Ovary (tissue), 9 donors: ENCODE data around the gene TSSC4. TPM values are rescaled to one million over a fixed set of nuclear protein-coding genes. Genes with fewer than 3 reads are reported as not detected.

Source experiments
- DNase-seq, 5 donors: peaks; one replicate each; pipeline ENCODE4 v3.0.0-alpha.2; 2019 to 2020
- H3K27ac ChIP-seq, 2 donors: fragments of 200-600 bp; one replicate each; pipeline versions ENCODE4 v1.5.1 to v1.8.0; 2019 to 2022
- H3K27me3 ChIP-seq: fragments of 200-600 bp; one replicate; pipeline ENCODE4 v1.8.0; 2022
- H3K36me3 ChIP-seq: fragments of 200-600 bp; sonication (generic); one replicate; pipeline ENCODE4 v1.5.1; 2019
- H3K4me1 ChIP-seq: one replicate; pipeline ENCODE4 v1.8.1; 2013; ENCODE audit warnings: mild to moderate bottlenecking, moderate library complexity; ENCODE audit not compliant: insufficient read depth
- H3K4me3 ChIP-seq: fragments of 200-600 bp; sonication (generic); one replicate; pipeline ENCODE4 v1.5.1; 2017
- H3K9me3 ChIP-seq, 2 donors: fragments of 200-600 bp in 1 of 2; sonication (generic) in 1 of 2; one replicate each; pipeline versions ENCODE4 v1.5.1 to v1.8.1; 2013 to 2019; ENCODE audit warnings: mild to moderate bottlenecking in 1 of 2, moderate library complexity in 1 of 2
- CTCF ChIP-seq, 3 donors: fragments of 450-650 bp in 2 of 3; fragments of 200-600 bp in 1 of 3; IDR thresholded peaks; one replicate each; pipeline versions ENCODE4 v1.5.1 to v1.8.0; 2016 to 2022; ENCODE audit warnings: antibody characterized with exemption in 3 of 3, mild to moderate bottlenecking in 1 of 3
- EP300 ChIP-seq: sonication (generic); formaldehyde crosslinking; IDR thresholded peaks from one replicate; pipeline ENCODE4 v1.6.1; 2017; ENCODE audit warnings: antibody characterized with exemption
- POLR2A ChIP-seq: fragments of 450-650 bp; IDR thresholded peaks from one replicate; pipeline ENCODE4 v1.6.1; 2017; ENCODE audit warnings: antibody characterized with exemption, mild to moderate bottlenecking, moderate library complexity
- WGBS, 3 donors: extraction: QIAGEN DNeasy Blood & Tissue Kit in 1 of 3; methylation state at CpG; one replicate each; pipeline versions ENCODE4 v1.1.5 to v1.1.7; 2013 to 2017; 5-methylcytosine and 5-hydroxymethylcytosine counted together
- intact Hi-C, 4 donors: fragments of 100-400 bp; cut with DNase I; formaldehyde crosslinking; loops; one replicate each; pipeline versions ENCODE4 v1.11.0 to v1.15.1; 2022 to 2023
- polyA plus RNA-seq, 2 donors: library from polyadenylated mRNA; stranded (reverse); fragments of 200-250 nt in 1 of 2; fragments of 350-450 nt in 1 of 2; fragmentation: Illumina TruSeq in 1 of 2; extraction: RNeasy Lipid Tissue Mini Kit (QIAGEN cat#74804) in 1 of 2; gene quantifications; one replicate each; pipeline ENCODE4 v1.2.3, GENCODE V29; 2013 to 2014
- total RNA-seq, 7 donors: library from RNA; depleted of rRNA in 2 of 7; stranded (reverse); fragments of >200 nt in 2 of 7; fragmentation: NEBNext Ultra II Directional in 3 of 7; extraction: Animal tissue kit (Norgen Biotek cat#: 25700) in 3 of 7; gene quantifications; one replicate each; pipeline versions ENCODE4 v1.1.0 to v1.2.4, GENCODE V29; 2016 to 2023
- donor health status: DM: no; HTN: no; CAD: no; lungs with moderate emphysema.
- donor health status: DM: no; HTN: no; CAD: no.
- donor health status: Bipolar disorder and iron deficiency.
- donor health status: DM: yes; HTN: yes; CAD: no.
- donor health status: DM: no; HTN: no; CAD: no.
- donor health status: DM: yes; HTN: yes; CAD: no.

Gene TSSC4
- total and polyA plus RNA-seq, 9 donors, result 1.3 to 73.4 (median 41.7) TPM

- Histone ChIP-seq H3K4me3 (no peak overlapping the region), H3K9me3 (no peaks in the 10 kb centered on the region), H3K27ac (no peak overlapping the region), H3K4me1 (peaks cover 24% of the 10 kb centered on the region), H3K27me3 (no peaks in the 10 kb centered on the region), H3K36me3 (no peaks in the 10 kb centered on the region)
- no peak for DNase-seq
- intact Hi-C loops, result loop anchor here in 1 of 4 donors (10.0 kb wide), 1 partner anchor 1858 kb away; the partner anchor contains the start of genes HRAS and LRRC56
- WGBS, 3 donors, result 74 to 81% (median 78%) methylated on average over 24 to 27 of the region's 27 CpGs
- TF ChIP-seq CTCF (IDR thresholded peaks at IDR 0.05), result no peak
- TF ChIP-seq POLR2A, result no peak
- no peak for TF ChIP-seq EP300
Measured at GRCh38 chr11:2393111-2393868, 7.3 kb upstream of the TSSC4 start.

- 75 to 77% (median 76%) methylated on average over 31 to 34 of the region's 34 CpGs for WGBS, 3 donors
- peaks cover 16% of the 10 kb centered on the region for H3K4me1 ChIP-seq
- H3K9me3 ChIP-seq, result no peaks in the 10 kb centered on the region
- H3K27me3 ChIP-seq, result no peaks in the 10 kb centered on the region
- H3K4me3 ChIP-seq, result no peak overlapping the region
- no peak for DNase-seq
- TF ChIP-seq EP300 (no peak), CTCF (IDR thresholded peaks at IDR 0.05) (no peak), POLR2A (no peak)
- no peaks in the 10 kb centered on the region for H3K36me3 ChIP-seq
- intact Hi-C loops, result loop anchor here in 1 of 4 donors (10.0 kb wide), 1 partner anchor 1859 kb away; the partner anchor contains the start of genes HRAS and LRRC56
- no peak overlapping the region for H3K27ac ChIP-seq
Measured at GRCh38 chr11:2393941-2394817, 6.4 kb upstream of the TSSC4 start.

- DNase-seq, result no peak
- H3K36me3 ChIP-seq, result no peaks in the 10 kb centered on the region
- peaks cover 10% of the 10 kb centered on the region for H3K4me1 ChIP-seq
- H3K27me3 ChIP-seq, result no peaks in the 10 kb centered on the region
- intact Hi-C loops, result loop anchor here in 1 of 4 donors (10.0 kb wide), 1 partner anchor 1860 kb away; the partner anchor contains the start of genes HRAS and LRRC56
- H3K4me3 ChIP-seq, result no peak overlapping the region
- 84 to 92% (median 84%) methylated on average over 8 of the region's 8 CpGs for WGBS, 3 donors
- no peaks in the 10 kb centered on the region for H3K9me3 ChIP-seq
- TF ChIP-seq CTCF (IDR thresholded peaks at IDR 0.05) (no peak), POLR2A (no peak), EP300 (no peak)
- H3K27ac ChIP-seq, result no peak overlapping the region
Measured at GRCh38 chr11:2394818-2395105, 5.8 kb upstream of the TSSC4 start.

- Histone ChIP-seq H3K4me3 (no peak overlapping the region), H3K36me3 (no peaks in the 10 kb centered on the region), H3K9me3 (no peaks in the 10 kb centered on the region), H3K27ac (no peak overlapping the region), H3K4me1 (peaks cover 7% of the 10 kb centered on the region), H3K27me3 (no peaks in the 10 kb centered on the region)
- 79 to 83% (median 80%) methylated on average over 25 to 26 of the region's 26 CpGs for WGBS, 3 donors
- intact Hi-C loops, result loop anchor here in 1 of 4 donors (10.0 kb wide), 1 partner anchor 1860 kb away; the partner anchor contains the start of genes HRAS and LRRC56
- DNase-seq, result no peak
- TF ChIP-seq POLR2A, result no peak
- no peak for TF ChIP-seq EP300
Measured at GRCh38 chr11:2395211-2395730, 5.3 kb upstream of the TSSC4 start.
